Kidney (tissue), 14 donors: ENCODE results near the gene PDZRN4. TPM values are rescaled to one million over a fixed set of nuclear protein-coding genes. Genes with fewer than 3 reads are reported as not detected.

ENCODE experiments used
- DNase-seq, 5 donors: peaks; one replicate each; pipeline ENCODE4 v3.0.0-alpha.2; 2013 to 2020
- FAIRE-seq: peaks from 2 replicates; lab custom pipeline; 2012; peaks lifted over from hg19 to GRCh38; lab: Jason Lieb, UNC
- H3K27ac ChIP-seq, 2 donors: one replicate each; pipeline ENCODE4 v1.7.0; 2013; ENCODE audit warnings: low read depth in 2 of 2, low read length in 2 of 2, inconsistent platforms in 1 of 2
- H3K27me3 ChIP-seq: one replicate; pipeline ENCODE4 v1.7.1; 2013; ENCODE audit warnings: low read length, inconsistent platforms; ENCODE audit not compliant: control insufficient read depth, insufficient read depth
- H3K36me3 ChIP-seq, 3 donors: one replicate each; pipeline versions ENCODE4 v1.7.0 to v1.7.1; 2013; ENCODE audit warnings: low read length in 3 of 3, control low read depth in 1 of 3, inconsistent platforms in 1 of 3; ENCODE audit not compliant: insufficient read depth in 3 of 3, control insufficient read depth in 2 of 3
- H3K4me1 ChIP-seq, 3 donors: one replicate each; pipeline versions ENCODE4 v1.7.0 to v1.7.1; 2013; ENCODE audit warnings: low read length in 3 of 3, inconsistent platforms in 1 of 3, low read depth in 1 of 3; ENCODE audit not compliant: control insufficient read depth in 2 of 3, insufficient read depth in 2 of 3
- H3K4me3 ChIP-seq, 3 donors: one replicate each; pipeline versions ENCODE4 v1.7.0 to v1.8.1; 2013; ENCODE audit warnings: low read length in 3 of 3, control low read depth in 1 of 3, inconsistent platforms in 1 of 3
- H3K9ac ChIP-seq, 3 donors: one replicate each; pipeline versions ENCODE4 v1.7.0 to v1.7.1; 2013; ENCODE audit warnings: low read length in 3 of 3, control low read depth in 1 of 3, inconsistent platforms in 1 of 3
- H3K9me3 ChIP-seq, 3 donors: one replicate each; pipeline versions ENCODE4 v1.7.0 to v1.7.1; 2013; ENCODE audit warnings: low read length in 3 of 3, control low read depth in 1 of 3, inconsistent platforms in 1 of 3; ENCODE audit not compliant: control insufficient read depth in 2 of 3, insufficient read depth in 1 of 3
- intact Hi-C: fragments of 100-400 bp; cut with DNase I; formaldehyde crosslinking; loops from one replicate; pipeline ENCODE4 v1.11.1; 2022
- polyA plus RNA-seq: library from polyadenylated mRNA; stranded (reverse); fragments of 350-450 nt; fragmentation: Illumina TruSeq; extraction: RNeasy Lipid Tissue Mini Kit (QIAGEN cat#74804); gene quantifications from one replicate; pipeline ENCODE4 v1.2.3, GENCODE V29; 2014; ENCODE audit warnings: low read depth, low replicate concordance; ENCODE audit not compliant: insufficient read depth
- total RNA-seq: library from RNA; stranded (reverse); fragmentation: NEBNext Ultra II Directional; extraction: Animal tissue kit (Norgen Biotek cat#: 25700); gene quantifications from one replicate; pipeline ENCODE4 v1.2.1, GENCODE V29; 2021
- TF ChIP-seq, protein P1 (sequence below): IDR thresholded peaks from 3 replicates; pipeline ENCODE4 v1.5.1; 2012; ENCODE audit warnings: mild to moderate bottlenecking, moderate library complexity, borderline replicate concordance; ENCODE audit not compliant: insufficient read depth; ENCODE audit errors: extremely low read depth
- donor health status: control.
- donor health status: control.
- donor health status: control.
- donor health status: control.
- donor health status: control.
- donor health status: DM: yes; HTN: yes; CAD: no.
- donor health status: Normal renal cell carcinoma (clear cell type).

The PDZRN4 gene
- total and polyA plus RNA-seq, 2 donors from 2014 or later: 0.56 to 2.1 TPM

DNA sequence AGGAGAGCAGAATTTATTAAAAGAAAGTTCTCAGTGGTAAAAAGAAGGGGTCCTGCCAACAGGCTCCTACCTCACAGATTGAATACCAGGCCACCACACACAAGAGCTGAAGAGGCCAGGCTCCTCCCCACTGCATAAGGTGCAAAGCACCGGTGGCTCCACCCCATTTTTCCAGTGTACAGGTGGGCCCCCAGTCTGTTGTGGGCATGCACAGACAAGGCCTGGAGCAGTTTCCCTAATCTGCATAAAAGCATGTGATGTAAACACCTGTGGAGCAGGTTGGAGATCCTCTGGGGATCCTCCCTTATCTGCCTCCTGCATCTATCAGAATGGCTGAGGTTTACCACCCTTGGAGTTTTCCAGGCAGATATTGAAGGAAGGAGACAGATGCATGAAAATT lies 45.7 kb upstream of the PDZRN4 start:
- Histone ChIP-seq H3K4me3 (no peak overlapping the region), H3K4me1 (no peaks in the 10 kb centered on the region), H3K9ac (no peak overlapping the region), H3K27ac (no peak overlapping the region), H3K27me3 (no peaks in the 10 kb centered on the region), H3K36me3 (no peaks in the 10 kb centered on the region), H3K9me3 (no peaks in the 10 kb centered on the region)
- FAIRE-seq (no peak), DNase-seq (no peak)
- intact Hi-C loops: no loop called here
- TF ChIP-seq, protein P1, sequence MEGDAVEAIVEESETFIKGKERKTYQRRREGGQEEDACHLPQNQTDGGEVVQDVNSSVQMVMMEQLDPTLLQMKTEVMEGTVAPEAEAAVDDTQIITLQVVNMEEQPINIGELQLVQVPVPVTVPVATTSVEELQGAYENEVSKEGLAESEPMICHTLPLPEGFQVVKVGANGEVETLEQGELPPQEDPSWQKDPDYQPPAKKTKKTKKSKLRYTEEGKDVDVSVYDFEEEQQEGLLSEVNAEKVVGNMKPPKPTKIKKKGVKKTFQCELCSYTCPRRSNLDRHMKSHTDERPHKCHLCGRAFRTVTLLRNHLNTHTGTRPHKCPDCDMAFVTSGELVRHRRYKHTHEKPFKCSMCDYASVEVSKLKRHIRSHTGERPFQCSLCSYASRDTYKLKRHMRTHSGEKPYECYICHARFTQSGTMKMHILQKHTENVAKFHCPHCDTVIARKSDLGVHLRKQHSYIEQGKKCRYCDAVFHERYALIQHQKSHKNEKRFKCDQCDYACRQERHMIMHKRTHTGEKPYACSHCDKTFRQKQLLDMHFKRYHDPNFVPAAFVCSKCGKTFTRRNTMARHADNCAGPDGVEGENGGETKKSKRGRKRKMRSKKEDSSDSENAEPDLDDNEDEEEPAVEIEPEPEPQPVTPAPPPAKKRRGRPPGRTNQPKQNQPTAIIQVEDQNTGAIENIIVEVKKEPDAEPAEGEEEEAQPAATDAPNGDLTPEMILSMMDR: no peak

DNA sequence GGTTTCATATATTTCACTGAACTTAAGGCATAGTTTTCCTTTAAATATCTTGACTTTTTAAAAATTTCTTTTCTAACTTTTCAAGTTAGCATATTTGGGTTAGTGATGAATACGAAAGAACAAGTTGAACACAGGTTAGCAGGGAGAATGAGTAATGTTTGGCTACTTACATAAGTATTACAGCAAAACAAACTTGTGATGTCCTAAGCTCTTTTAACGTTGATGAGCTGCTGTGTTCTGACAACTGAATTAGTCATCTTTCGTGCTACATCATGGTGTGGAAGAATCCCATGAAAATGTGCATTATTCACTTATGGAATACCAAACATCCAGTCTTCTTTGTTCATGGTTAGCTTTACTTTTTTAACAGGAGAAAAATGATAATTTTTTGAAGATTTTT lies 36.3 kb upstream of the PDZRN4 start:
- Histone ChIP-seq H3K9ac (no peak overlapping the region), H3K27me3 (no peaks in the 10 kb centered on the region), H3K9me3 (no peaks in the 10 kb centered on the region), H3K36me3 (no peaks in the 10 kb centered on the region), H3K4me3 (no peak overlapping the region), H3K27ac (no peak overlapping the region), H3K4me1 (no peaks in the 10 kb centered on the region)
- FAIRE-seq: no peak
- TF ChIP-seq, protein P1: no peak
- DNase-seq: no peak
- intact Hi-C loops: no loop called here

GRCh38 chr12:41162461-41162860 lies 25.7 kb upstream of the PDZRN4 start:
- Histone ChIP-seq H3K27me3 (no peaks in the 10 kb centered on the region), H3K36me3 (no peaks in the 10 kb centered on the region), H3K9ac (no peak overlapping the region), H3K27ac (no peak overlapping the region), H3K4me1 (no peaks in the 10 kb centered on the region), H3K4me3 (no peak overlapping the region), H3K9me3 (no peaks in the 10 kb centered on the region)
- FAIRE-seq (no peak), DNase-seq (no peak)
- TF ChIP-seq, protein P1: no peak
- intact Hi-C loops: no loop called here

DNA sequence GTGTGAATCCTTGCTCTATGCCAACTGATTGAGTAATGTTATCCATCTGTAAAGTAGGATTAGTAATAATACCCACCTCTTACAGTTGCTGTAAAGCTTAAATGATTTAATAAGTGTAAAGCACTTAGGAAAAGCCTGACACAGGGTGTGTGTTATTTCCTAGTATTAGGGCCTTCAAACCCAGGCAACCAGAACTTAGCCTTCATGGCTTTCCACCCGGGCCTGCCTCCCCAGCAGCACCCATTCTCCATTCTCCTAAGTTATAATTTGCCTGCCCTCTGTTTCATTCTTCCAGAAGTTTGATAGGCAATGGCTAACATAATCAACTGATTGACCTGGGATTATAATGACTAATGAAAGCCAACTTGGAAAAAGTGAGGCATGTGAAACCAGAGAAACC lies 20.4 kb upstream of the PDZRN4 start:
- peaks cover 0 to 3% (median 0%) of the 10 kb centered on the region in 3 donors for H3K9me3 ChIP-seq
- no peak overlapping the region for H3K27ac ChIP-seq
- FAIRE-seq: no peak
- no peaks in the 10 kb centered on the region for H3K4me1 ChIP-seq
- no peak overlapping the region for H3K9ac ChIP-seq
- TF ChIP-seq, protein P1: no peak
- intact Hi-C loops: no loop called here
- no peaks in the 10 kb centered on the region for H3K27me3 ChIP-seq
- no peaks in the 10 kb centered on the region for H3K36me3 ChIP-seq
- DNase-seq: no peak
- H3K4me3 ChIP-seq: no peak overlapping the region
